NOMO-1 treated with DMSO at 0.1 percent for 48 hours (cell line): ENCODE measurements around the gene ANKRD37.

Source experiments
- DNase-seq: peaks from one replicate; lab custom pipeline; 2025; ENCODE audit not compliant: unreplicated experiment; lab: John Stamatoyannopoulos, UW

Gene ANKRD37

GRCh38 chr4:185412412-185412811 lies 15.8 kb downstream of the ANKRD37 start:
- no peak for DNase-seq

- DNase-seq, result no peak
Observed at GRCh38 chr4:185416955-185417354, 20.3 kb downstream of the ANKRD37 start.

GRCh38 chr4:185421366-185422124 lies 24.9 kb downstream of the ANKRD37 start:
- DNase-seq, result no peak

- DNase-seq, result no peak
Observed at GRCh38 chr4:185424905-185425646, 28.4 kb downstream of the ANKRD37 start.

GRCh38 chr4:185425647-185426352 lies 29.2 kb downstream of the ANKRD37 start, which contains the start of gene UFSP2:
Gene UFSP2 (minus strand): TSS chr4:185425964. CDS start chr4:185425868, 96 bp downstream.
- DNase-seq, result peak; percentile 81

GRCh38 chr4:185426960-185427688 lies 30.5 kb downstream of the ANKRD37 start:
- no peak for DNase-seq

- no peak for DNase-seq
Observed at GRCh38 chr4:185429660-185430059, 33.0 kb downstream of the ANKRD37 start.

GRCh38 chr4:185435466-185435865 lies 38.8 kb downstream of the ANKRD37 start:
- no peak for DNase-seq

- no peak for DNase-seq
Observed at GRCh38 chr4:185437809-185438208, 41.2 kb downstream of the ANKRD37 start.

GRCh38 chr4:185441479-185441878 lies 44.8 kb downstream of the ANKRD37 start:
- no peak for DNase-seq

- DNase-seq, result no peak
Observed at GRCh38 chr4:185445209-185445608, 48.6 kb downstream of the ANKRD37 start.
